HG03045 (cell line): ENCODE results near the gene FHOD3.

ENCODE experiments used
- ATAC-seq: cut with Tn5 transposase; IDR thresholded peaks from one replicate; pipeline ENCODE4 v1.9.1; 2021; ENCODE audit warnings: mild to moderate bottlenecking, moderate library complexity; ENCODE audit not compliant: unreplicated experiment

Gene FHOD3

GRCh38 chr18:36504928-36505327 is 207.4 kb downstream of the FHOD3 start:
- ATAC-seq: no peak

DNA sequence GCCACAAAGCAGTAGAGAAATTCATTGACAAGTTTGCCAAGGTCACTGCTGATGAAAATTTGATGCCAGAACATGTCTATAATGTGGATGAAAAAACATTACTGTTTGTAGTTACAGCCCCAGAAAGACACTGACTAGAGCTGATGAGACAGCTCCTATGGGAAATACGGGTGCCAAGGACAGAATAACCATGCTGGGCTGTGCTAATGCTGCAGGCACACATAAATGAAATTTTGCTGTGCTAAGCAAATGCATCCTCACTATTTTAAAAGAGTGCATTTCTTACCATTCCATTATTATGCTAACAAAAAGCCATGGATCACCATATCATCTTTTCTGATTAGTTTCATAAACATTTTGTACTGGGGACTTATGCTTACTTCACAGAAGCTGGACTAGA is 208.2 kb downstream of the FHOD3 start:
- no peak for ATAC-seq

DNA sequence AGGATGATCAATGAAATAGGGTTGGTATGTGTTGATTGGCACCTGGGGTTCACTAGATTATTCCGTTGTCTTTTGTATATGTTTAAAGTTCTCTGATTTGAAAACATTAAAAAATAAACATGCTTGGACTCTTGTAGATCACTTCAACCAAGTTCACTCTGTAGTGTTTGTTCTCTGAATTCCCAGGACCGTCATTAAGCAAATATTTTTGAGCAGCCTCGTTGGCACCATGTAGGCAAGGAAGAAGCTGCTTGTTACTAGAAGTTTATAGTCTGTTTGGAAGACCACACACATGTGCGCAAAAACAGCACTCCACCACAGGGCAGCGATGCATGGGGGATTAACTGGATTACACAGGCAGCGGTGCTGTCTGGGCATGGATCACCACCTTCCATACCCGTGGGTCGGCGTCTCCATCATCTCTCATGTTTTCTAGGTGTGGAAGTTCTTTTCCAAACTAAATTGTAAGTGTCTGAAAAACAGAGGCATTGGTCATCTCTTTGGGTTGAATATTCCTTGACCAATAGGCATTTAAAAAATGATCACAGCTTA is 212.2 kb downstream of the FHOD3 start:
- ATAC-seq: no peak

DNA sequence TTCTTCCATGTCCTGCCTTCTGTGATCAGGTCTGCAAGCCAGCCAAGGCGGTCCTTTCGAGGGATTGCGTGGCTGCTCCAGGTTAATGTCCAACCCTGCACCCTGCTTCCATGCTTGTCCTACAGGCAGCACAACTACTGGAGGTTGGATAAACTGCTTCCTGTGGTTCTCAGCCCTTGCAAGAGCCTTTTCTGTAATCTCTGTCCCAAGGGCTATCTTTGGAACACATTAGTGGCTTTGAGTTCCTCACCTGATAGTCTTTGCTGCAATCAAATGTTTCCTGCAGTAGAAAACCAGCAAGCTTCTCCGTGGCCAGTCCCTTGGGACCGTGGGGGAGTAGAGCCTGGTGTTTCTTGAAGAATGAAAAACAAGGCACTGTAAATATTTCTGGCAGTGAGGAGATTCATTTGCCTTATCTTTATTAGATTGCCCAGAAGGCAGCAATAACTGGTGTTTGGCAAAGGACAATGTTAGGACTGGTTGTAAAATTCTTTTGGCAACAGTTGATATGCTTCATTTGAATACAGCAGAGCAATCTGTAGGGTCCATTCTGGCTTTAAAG is 214.4 kb downstream of the FHOD3 start:
- ATAC-seq: no peak

DNA sequence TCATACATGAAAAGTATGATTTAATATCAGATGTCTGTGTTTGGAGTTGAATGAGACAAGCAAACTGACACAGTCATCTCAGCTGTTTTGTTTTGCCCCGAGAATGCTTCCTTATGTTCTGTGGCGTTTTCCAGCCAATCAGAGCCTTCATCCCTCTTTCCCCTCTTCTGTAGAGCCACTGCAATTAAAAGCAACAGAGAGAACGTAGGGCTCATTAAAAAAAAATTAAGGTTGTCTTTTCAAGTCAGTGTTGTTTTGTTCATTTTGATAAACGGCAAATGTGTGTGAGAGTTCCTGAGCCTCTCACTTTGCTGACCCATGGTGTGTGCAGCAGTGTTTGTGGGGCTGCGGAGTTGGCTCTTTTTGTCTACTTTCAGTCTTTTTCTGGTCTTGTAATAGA is 216.0 kb downstream of the FHOD3 start:
- no peak for ATAC-seq

DNA sequence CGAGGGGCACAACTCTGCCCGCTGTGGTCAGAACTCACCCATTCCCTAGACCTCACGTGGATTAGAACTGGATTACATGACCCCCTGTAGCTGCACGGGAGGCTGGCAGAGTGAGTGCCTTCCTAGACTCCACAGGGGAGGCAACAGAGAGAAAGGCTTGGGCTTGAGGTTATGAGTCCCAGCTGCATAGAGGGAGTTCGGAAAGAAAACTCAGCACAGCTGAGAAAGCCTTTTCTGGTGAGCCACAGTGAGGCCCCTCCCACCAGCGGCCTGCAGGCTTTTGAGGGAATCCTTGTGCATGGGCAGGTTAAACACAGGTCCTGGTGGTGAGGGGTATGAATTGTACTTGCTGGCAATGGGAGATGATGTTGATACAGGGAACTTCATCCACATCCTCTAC is 217.3 kb downstream of the FHOD3 start:
- no peak for ATAC-seq

DNA sequence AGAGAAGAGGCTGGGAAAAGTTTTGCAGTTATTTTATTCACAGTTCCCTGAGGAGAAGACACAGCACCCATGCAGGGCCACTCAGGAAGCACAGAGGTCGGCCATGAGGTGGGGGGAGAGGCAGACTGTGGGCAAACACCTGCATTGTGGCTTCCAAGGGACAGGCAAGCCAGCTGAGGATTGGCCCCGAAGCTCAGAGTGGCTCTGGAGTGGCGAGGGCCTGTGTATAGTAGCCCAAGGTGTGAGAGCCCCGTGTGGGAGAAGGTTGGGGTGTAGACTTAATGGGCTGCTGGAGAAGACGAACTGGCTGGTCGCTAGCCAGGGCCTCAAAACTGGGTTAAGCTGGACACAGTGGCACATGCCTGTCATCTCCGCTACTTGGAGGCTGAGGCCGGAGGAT is 218.7 kb downstream of the FHOD3 start:
- ATAC-seq: no peak

DNA sequence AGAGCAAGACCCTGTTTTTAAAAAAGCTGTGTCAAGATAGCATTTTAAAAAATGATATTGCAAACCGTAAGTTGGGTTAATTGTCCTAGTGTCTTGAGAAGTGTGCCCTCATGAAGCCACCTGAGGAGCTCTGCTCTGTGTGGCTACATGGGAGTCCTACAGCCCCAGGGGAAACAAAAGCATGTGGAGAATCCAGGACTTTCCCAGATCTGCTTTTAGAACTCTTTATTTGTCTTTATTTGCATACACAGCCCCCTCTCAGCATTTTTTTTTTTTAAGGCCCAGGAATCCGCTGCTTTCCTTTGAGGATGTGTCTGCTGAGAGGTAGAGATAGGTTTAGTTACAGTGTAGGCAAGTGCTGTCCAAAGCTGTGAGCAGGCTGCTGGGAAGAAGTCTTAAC is 219.2 kb downstream of the FHOD3 start:
- ATAC-seq: no peak

- no peak for ATAC-seq
Measured at GRCh38 chr18:36518839-36519238, 221.3 kb downstream of the FHOD3 start.

- no peak for ATAC-seq
Measured at GRCh38 chr18:36519358-36519757, 221.8 kb downstream of the FHOD3 start.

GRCh38 chr18:36522509-36522908 is 225.0 kb downstream of the FHOD3 start:
- ATAC-seq: no peak

GRCh38 chr18:36525913-36526312 is 228.4 kb downstream of the FHOD3 start:
- no peak for ATAC-seq

GRCh38 chr18:36526611-36527010 is 229.1 kb downstream of the FHOD3 start:
- no peak for ATAC-seq

DNA sequence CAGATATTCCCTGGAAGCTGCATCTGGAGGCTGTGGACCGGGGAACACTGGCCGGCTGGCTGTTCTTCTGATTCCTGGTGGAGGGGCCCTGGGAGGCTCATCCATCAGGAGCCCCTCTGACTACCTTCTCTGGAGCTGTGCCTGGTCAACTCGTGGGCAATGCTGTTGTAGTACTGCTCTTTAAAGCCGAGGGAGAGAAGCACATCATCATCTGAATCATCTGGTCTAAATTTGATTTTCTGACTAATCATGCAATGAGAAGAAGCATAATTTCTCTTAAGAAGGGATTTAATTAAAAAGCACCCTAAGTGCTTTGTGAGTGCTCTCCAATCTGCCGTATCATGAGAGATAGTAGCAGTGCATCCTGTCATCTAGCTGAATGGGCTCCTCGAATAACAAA is 229.5 kb downstream of the FHOD3 start:
- ATAC-seq: no peak

GRCh38 chr18:36527740-36528455 is 230.4 kb downstream of the FHOD3 start:
- ATAC-seq: no peak

- no peak for ATAC-seq
Measured at GRCh38 chr18:36529747-36530146, 232.2 kb downstream of the FHOD3 start.

- no peak for ATAC-seq
Measured at GRCh38 chr18:36530676-36531405, 233.3 kb downstream of the FHOD3 start.

DNA sequence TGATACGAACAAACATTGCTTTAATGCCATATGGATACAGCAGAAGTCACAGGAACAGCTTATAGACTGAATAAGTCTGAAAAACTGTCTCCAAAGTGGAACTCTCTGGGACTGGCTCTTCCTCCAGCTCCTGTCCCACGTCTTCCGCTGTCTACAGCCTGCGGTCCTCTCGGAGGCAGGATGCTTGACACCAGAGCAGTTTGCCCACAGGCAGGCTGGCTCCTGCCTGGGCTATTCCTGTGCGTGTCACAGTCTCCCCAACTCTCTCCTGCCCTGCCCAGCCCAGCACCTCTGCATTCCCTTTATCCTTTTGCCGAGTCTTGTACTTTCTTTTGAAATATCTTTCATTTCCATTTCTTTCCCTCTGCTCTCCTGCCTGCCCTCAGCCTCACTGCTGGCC is 234.1 kb downstream of the FHOD3 start:
- no peak for ATAC-seq

DNA sequence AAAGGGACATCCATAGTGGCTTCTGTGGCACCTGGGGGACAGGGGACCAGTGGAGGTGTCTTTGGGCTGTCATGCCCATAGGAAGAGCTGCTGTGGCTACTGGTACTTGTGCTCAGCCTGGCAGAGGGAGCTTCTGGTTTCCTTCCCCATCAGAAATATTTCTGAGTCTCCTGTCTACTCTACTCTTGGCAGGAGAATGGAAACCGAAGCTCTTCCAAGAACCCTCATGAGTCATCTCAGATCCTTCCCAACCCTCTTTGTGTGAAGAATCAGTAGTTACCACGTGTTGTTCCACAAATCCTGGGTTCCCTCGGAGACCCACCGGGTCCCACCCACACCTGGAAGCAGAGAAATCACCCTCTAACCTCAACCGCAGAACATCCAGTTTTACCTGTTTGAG is 234.9 kb downstream of the FHOD3 start:
- ATAC-seq: no peak

DNA sequence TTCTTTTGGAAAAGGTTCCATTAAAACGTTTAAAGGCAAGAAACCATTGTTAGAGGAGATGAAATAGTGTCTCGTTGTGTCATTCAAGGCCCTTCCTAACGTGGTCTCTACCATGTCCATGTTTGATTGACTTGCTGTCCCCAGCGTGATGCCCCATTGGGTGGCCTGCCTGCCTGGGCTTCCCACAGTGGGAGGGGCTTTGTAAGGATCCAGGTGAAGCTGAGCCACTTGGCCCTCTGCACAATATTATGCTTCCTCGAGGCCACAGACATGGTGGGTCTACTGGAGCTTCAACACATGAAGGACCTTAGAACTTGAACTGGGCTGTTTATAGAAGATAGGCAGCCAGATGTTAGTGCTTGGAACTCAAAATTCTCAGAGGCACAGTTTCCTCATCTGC is 235.3 kb downstream of the FHOD3 start:
- ATAC-seq: no peak

DNA sequence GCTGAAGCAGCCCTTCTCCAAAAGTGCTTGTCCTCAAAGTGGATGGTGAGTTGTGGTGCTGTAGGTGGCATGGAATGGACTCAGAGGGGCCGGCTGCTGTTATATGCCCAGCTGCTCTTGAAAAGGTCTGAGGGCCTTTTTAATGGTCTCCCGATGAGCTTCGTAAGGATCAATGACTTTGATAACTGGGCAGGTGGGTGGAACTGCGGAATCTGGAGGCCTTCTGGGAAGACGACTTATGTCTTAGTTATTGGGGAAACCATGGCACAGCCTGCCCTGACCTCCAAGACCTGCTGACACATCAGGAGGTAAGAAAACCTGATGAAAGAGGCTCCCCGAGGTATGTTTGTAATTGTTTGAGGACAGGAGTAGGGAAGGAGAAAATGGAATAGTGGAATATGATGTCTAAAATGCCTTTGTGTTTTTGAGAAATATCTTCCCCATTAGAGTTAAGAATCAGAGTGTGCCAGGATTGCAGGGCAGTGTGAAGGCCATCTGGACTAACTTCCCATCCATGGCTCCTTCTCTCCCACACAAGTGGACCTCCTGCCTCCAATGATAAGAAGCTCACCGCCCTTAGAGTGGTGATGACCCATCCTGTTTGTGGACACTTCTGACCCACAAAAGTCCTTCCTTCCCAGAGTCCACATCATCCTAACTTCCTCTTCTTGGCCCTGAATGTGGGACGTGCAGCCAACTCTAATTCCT is 236.1 kb downstream of the FHOD3 start:
- ATAC-seq: no peak
